Fibroblast of mammary gland (primary cell): ENCODE data around the gene SEMA7A.

Experiments used
- DNase-seq: peaks from one replicate; pipeline ENCODE4 v3.0.0-alpha.2; 2010; ENCODE audit warnings: low read depth
- H3K4me3 ChIP-seq: 2 replicates; pipeline ENCODE4 v1.5.1; 2011; ENCODE audit warnings: low read depth, mild to moderate bottlenecking, low read length, moderate library complexity; ENCODE audit not compliant: control insufficient read depth
- CTCF ChIP-seq: conservative IDR thresholded peaks from 2 replicates; pipeline ENCODE4 v1.5.1; 2011; ENCODE audit warnings: low read depth, low read length, inconsistent platforms; ENCODE audit not compliant: control insufficient read depth, insufficient read depth

Gene SEMA7A

DNA sequence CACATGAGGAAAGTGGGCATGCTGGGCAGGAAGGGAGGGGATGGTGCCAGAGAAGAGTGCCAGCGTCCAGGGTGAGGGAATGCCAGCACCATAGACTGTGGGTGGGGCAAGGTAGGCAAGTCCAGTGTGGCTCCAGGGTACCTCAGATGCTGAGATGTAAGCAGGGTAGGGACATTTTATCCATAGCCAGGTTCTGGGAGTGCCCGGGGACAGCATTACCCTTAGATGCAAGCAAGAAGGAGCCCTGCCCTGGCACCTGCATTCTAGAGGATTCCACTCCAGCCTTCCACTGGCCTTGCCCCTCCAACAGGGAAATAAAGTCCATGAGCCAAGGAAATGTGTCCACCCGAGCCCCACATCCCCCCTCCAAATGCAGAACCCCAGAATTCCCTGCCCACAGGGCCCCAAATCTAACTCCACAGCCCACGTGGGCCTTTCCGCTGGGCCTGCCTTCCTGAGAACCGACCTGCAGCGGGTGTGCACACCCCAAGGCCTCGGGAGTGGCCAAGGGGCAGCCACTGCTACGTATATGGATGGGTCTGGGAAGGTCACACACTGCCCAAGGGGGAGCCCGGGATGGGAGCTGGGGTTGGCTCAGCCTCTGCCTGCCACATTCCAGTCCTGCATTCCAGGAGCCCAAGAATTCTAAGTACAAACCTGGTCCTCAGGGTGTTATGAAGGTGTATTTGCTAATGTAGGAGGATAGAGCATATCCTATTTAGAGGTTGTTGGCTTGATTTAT is 46.0 kb downstream of the SEMA7A start:
- no peak for TF ChIP-seq CTCF
- DNase-seq, result no peak
- no peak overlapping the region for H3K4me3 ChIP-seq

DNA sequence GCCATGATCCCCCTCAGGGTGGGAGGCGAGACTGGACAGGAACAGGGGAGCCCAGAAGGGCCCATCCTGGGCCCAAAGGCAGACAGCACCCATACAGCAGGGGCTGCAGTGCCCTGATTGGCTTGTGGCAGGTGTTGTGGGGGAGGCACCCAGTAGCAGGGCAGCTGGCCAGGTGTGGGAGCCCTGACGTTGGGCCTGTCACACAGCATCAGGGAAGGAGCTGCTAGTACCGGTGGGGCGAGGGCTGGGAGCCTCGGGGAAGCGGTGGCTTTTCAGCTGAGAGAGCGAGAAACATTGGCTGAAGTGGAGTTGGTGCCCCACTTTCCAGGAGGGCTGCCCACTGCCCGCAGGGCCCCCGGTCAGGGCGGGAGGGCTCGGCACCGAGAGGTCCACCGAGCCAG is 46.6 kb downstream of the SEMA7A start:
- H3K4me3 ChIP-seq, result no peak overlapping the region
- no peak for DNase-seq
- TF ChIP-seq CTCF, result no peak

GRCh38 chr15:74386496-74387140 is 47.1 kb downstream of the SEMA7A start:
- DNase-seq, result no peak

DNA sequence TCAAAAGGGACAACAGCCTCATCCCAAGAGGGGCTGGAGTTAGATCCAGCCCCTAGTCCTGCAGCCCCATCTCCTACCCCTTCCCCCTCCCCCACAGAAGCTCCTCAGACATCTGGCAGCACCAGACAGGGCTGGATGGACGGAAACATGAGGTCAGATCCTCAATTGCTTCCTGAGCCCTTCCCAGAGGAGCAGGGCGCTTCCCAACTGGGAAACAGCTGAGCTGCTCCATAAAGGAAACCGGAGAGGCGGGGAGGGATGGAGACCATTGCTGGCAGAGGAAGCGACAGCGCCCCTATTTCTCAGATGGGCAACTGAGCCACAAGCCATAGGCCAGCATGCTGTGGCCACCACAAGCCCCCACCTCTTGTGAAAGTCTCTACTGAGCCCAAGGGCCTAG is 48.0 kb downstream of the SEMA7A start:
- TF ChIP-seq CTCF, result no peak
- H3K4me3 ChIP-seq, result no peak overlapping the region
- DNase-seq, result no peak

More at GRCh38 chr15:74386496-74387140, 47.1 kb downstream of the SEMA7A start:
- H3K4me3 ChIP-seq, result no peak overlapping the region
- no peak for TF ChIP-seq CTCF

- DNase-seq, result peak; percentile 55
- no peak for TF ChIP-seq CTCF
- H3K4me3 ChIP-seq, result no peak overlapping the region
These were observed 48.7 kb downstream of the SEMA7A start for GRCh38 chr15:74384881-74385643.

DNA sequence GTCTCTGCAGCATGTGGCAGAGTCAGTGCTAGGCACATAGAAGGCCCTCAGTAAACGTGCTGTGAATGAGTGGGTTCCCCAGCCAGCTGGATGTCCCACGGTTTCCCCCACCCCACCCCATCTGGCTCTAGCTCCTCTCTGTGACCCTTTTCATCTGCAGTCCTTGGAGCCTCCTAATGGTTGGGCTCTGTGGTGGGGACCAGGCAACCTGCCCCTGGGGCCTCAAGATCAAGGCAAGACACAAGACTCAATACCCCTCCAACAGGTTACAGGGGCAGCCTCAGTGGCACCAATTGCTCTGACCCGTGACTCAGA is 49.2 kb downstream of the SEMA7A start:
- no peak for DNase-seq
- TF ChIP-seq CTCF, result no peak
- no peak overlapping the region for H3K4me3 ChIP-seq
